ENCODE measurements around the gene CCT3.

DNA sequence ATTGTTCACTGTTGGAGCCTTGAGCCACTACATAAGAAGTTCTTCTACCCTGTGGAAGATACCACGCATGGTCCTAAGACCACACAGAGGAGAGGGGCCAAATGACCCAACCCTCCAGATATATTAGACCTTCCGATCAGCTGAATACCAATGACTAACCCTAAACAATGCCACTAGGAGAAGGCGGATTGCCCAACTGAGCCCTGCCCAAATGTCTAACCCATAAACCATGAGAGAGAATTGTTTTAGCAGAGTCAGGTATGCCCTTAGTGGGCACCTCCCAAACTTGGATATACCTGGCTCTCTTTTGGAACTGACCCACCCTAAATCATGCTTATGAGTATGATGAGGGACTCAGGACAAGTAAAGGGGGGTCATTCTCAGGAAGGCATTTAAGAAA lies 67.8 kb downstream of the CCT3 start:
- TF ChIP-seq, protein P1, sequence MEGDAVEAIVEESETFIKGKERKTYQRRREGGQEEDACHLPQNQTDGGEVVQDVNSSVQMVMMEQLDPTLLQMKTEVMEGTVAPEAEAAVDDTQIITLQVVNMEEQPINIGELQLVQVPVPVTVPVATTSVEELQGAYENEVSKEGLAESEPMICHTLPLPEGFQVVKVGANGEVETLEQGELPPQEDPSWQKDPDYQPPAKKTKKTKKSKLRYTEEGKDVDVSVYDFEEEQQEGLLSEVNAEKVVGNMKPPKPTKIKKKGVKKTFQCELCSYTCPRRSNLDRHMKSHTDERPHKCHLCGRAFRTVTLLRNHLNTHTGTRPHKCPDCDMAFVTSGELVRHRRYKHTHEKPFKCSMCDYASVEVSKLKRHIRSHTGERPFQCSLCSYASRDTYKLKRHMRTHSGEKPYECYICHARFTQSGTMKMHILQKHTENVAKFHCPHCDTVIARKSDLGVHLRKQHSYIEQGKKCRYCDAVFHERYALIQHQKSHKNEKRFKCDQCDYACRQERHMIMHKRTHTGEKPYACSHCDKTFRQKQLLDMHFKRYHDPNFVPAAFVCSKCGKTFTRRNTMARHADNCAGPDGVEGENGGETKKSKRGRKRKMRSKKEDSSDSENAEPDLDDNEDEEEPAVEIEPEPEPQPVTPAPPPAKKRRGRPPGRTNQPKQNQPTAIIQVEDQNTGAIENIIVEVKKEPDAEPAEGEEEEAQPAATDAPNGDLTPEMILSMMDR (IDR thresholded peaks at IDR 0.05): no peak
- TF ChIP-seq POLR2A (IDR thresholded peaks at IDR 0.05): no peak

Data from esophagus squamous epithelium (tissue), 4 donors.